ENCODE results near the gene GDF7. TPM values are rescaled to one million over a fixed set of nuclear protein-coding genes. Genes with fewer than 3 reads are reported as not detected.

The GDF7 gene
- total RNA-seq, 6 experiments from 2014 or later, result 0.95 to 5.0 (median 2.9) TPM

GRCh38 chr2:20668451-20668850, 1.5 kb downstream of the GDF7 start:
- Histone ChIP-seq H3K27ac (no peak overlapping the region), H3K4me1 (peaks cover 0 to 11% (median 3%) of the 10 kb centered on the region in 4 donors), H3K27me3 (no peaks in the 10 kb centered on the region), H3K9me3 (no peaks in the 10 kb centered on the region), H3K36me3 (peaks cover 0 to 1% (median 0%) of the 10 kb centered on the region in 4 donors), H3K4me3 (no peak overlapping the region)
- no peak for TF ChIP-seq CTCF (IDR thresholded peaks at IDR 0.05)
- no peak for TF ChIP-seq POLR2A (IDR thresholded peaks at IDR 0.05)
- DNase-seq, result peak in 1 of 3 donors; percentile 41
- intact Hi-C loops (cut with DNase I), result loop anchor here (10.0 kb wide), 2 partner anchors 86 to 296 kb away; no protein-coding TSS in a partner anchor
- no peak for ATAC-seq
- WGBS (ENCODE audit: insufficient coverage, low coverage, low lambda C conversion rate, missing lambda C conversion rate), result 68% methylated on average over 4 of the region's 6 CpGs

GRCh38 chr2:20668871-20669475, 2.0 kb downstream of the GDF7 start:
- WGBS (ENCODE audit: insufficient coverage, low coverage, low lambda C conversion rate, missing lambda C conversion rate), result 71% methylated on average over 4 of the region's 8 CpGs
- Histone ChIP-seq H3K4me1 (peaks cover 0 to 11% (median 3%) of the 10 kb centered on the region in 4 donors), H3K4me3 (no peak overlapping the region), H3K27ac (no peak overlapping the region), H3K27me3 (no peaks in the 10 kb centered on the region), H3K36me3 (peaks cover 0 to 1% (median 0%) of the 10 kb centered on the region in 4 donors), H3K9me3 (no peaks in the 10 kb centered on the region)
- ATAC-seq (no peak), DNase-seq (no peak)
- no peak for TF ChIP-seq POLR2A (IDR thresholded peaks at IDR 0.05)
- TF ChIP-seq CTCF (IDR thresholded peaks at IDR 0.05), result no peak
- intact Hi-C loops (cut with DNase I), result loop anchor here (10.0 kb wide), 2 partner anchors 86 to 296 kb away; no protein-coding TSS in a partner anchor

- no peak for ATAC-seq
- peaks cover 0 to 11% (median 3%) of the 10 kb centered on the region in 4 donors for H3K4me1 ChIP-seq
- peaks cover 0 to 1% (median 0%) of the 10 kb centered on the region in 4 donors for H3K36me3 ChIP-seq
- peak in 1 of 3 donors; percentile 40 for DNase-seq
- no peak for TF ChIP-seq POLR2A (IDR thresholded peaks at IDR 0.05)
- TF ChIP-seq CTCF (IDR thresholded peaks at IDR 0.05), result no peak
- no peak overlapping the region for H3K27ac ChIP-seq
- WGBS (ENCODE audit: insufficient coverage, low coverage, low lambda C conversion rate, missing lambda C conversion rate), result 76% methylated on average over 14 of the region's 45 CpGs
- H3K9me3 ChIP-seq, result no peaks in the 10 kb centered on the region
- intact Hi-C loops (cut with DNase I), result loop anchor here (10.0 kb wide), 2 partner anchors 85 to 295 kb away; no protein-coding TSS in a partner anchor
- H3K27me3 ChIP-seq, result no peaks in the 10 kb centered on the region
- H3K4me3 ChIP-seq, result no peak overlapping the region
Measured at GRCh38 chr2:20669562-20670314, 2.8 kb downstream of the GDF7 start.

- peak in 1 of 3 donors; percentile 38 for DNase-seq
- no peak overlapping the region for H3K27ac ChIP-seq
- 77% methylated on average over 11 of the region's 83 CpGs for WGBS (ENCODE audit: insufficient coverage, low coverage, low lambda C conversion rate, missing lambda C conversion rate)
- TF ChIP-seq CTCF (IDR thresholded peaks at IDR 0.05), result no peak
- no peak for TF ChIP-seq POLR2A (IDR thresholded peaks at IDR 0.05)
- no peaks in the 10 kb centered on the region for H3K27me3 ChIP-seq
- H3K4me1 ChIP-seq, result peaks cover 0 to 15% (median 6%) of the 10 kb centered on the region in 4 donors
- H3K9me3 ChIP-seq, result no peaks in the 10 kb centered on the region
- peaks cover 0 to 1% (median 0%) of the 10 kb centered on the region in 4 donors for H3K36me3 ChIP-seq
- no peak overlapping the region for H3K4me3 ChIP-seq
- intact Hi-C loops (cut with DNase I), result no loop called here
- ATAC-seq, result no peak
Measured at GRCh38 chr2:20670315-20671035, 3.5 kb downstream of the GDF7 start.

Data from right lobe of liver (tissue), 6 donors.